Measurements from ENCODE around the gene BEGAIN.

GRCh38 chr14:100551056-100551455 lies 36.2 kb downstream of the BEGAIN start:
- TF ChIP-seq CTCF (IDR thresholded peaks at IDR 0.05), result no peak
- TF ChIP-seq POLR2AphosphoS5 (IDR thresholded peaks at IDR 0.05), result no peak
